ENCODE results near the gene COX15. TPM values are rescaled to one million over a fixed set of nuclear protein-coding genes. Genes with fewer than 3 reads are reported as not detected.

COX15 gene
- total RNA-seq = 10 to 100 TPM; 20.2 to 30.1 (median 25.6) TPM

DNA sequence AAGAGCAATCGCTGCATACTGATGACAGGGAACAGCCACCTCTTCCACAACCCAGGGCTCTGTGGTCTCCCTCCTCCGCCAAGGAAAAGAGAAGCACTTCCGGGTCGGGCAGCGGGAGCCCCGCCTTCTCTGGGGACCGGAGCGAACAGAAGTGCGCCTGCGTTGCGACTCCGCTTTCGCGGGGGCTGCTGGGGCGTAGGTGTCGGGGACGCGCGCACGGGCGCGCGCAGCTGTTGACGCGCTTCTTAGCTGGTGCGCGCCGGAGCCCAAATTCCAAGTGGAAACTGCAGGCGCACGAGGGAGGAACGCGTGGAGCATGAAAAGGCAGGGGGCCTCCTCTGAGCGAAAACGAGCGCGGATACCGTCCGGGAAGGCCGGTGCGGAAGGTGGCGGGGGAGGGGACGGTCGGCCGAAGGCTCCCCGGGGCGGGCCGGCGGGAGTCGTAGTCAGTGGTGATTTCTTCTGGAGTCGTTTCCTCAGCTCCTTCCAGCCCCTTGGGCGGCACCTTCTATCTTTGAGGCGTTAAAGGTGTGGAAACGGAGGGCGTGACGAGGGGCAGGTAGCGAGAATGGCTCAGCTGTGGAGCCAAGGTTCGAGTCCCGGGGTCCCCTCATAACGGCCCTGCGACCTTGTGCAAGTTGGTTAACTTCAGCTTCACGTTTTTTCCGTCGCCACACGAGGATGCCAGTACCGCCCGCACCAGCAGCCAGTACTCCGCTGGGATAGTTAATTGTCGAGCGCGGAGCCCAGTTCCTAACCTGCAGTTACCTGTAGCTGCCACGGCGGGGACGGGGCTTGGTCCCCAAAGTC, at the start of gene COX15, which contains the start of gene CUTC:
TSS of gene COX15 (minus strand) at position 95 of the 810 bp plus-strand sequence. CDS start at position 17, 78 bp downstream.
TSS of gene CUTC (plus strand) at position 202 of the 810 bp plus-strand sequence. CDS start at position 317, 115 bp downstream.
- Histone ChIP-seq H3K4me3 (peak within 1 kb of the TSS; percentile 73), H3K36me3 (peaks cover 22% of the 10 kb centered on the region), H3K27ac (peak within 1 kb of the TSS; percentile 94), H3K27me3 (no peaks in the 10 kb centered on the region), H3K4me1 (peaks cover 26% of the 10 kb centered on the region), H3K9me3 (no peaks in the 10 kb centered on the region)
- DNase-seq (ENCODE audit: low spot score in 2 of 2) = peak; percentile 97 to 99
- WGBS = 0% methylated on average over 28 of the region's 73 CpGs
- TF ChIP-seq, protein P1, sequence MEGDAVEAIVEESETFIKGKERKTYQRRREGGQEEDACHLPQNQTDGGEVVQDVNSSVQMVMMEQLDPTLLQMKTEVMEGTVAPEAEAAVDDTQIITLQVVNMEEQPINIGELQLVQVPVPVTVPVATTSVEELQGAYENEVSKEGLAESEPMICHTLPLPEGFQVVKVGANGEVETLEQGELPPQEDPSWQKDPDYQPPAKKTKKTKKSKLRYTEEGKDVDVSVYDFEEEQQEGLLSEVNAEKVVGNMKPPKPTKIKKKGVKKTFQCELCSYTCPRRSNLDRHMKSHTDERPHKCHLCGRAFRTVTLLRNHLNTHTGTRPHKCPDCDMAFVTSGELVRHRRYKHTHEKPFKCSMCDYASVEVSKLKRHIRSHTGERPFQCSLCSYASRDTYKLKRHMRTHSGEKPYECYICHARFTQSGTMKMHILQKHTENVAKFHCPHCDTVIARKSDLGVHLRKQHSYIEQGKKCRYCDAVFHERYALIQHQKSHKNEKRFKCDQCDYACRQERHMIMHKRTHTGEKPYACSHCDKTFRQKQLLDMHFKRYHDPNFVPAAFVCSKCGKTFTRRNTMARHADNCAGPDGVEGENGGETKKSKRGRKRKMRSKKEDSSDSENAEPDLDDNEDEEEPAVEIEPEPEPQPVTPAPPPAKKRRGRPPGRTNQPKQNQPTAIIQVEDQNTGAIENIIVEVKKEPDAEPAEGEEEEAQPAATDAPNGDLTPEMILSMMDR (IDR thresholded peaks at IDR 0.05) = peak in 1 of 2 donors; percentile 37
- peak in 1 of 2 donors; percentile 56 for TF ChIP-seq POLR2A (IDR thresholded peaks at IDR 0.05)
- peak in 2 of 3 donors; percentile 49 to 52 for TF ChIP-seq POLR2AphosphoS5 (IDR thresholded peaks at IDR 0.05)
- no peak for TF ChIP-seq EP300 (IDR thresholded peaks at IDR 0.05)

DNA sequence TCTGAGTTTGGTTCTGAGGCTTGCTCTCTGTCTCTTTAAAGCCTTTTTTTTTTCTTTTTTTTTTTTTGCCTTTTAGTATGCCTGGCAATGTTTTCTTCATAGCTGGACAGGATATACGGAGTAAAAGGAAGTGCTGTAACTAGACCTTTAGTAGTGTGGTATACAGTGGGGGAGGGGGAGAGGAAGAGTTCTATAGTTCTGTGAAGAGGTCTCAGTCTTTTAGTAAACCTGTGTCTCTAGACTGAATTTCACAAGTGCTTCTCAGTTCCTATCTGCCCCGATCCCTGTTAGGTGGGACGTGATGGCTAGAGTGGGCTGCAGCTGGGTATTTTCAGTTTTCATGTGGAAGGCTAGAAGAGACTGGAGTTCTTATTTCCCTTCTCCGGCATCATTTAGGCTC, 47.4 kb upstream of the COX15 start:
- Histone ChIP-seq H3K27ac (peak overlapping the region; percentile 84), H3K9me3 (no peaks in the 10 kb centered on the region), H3K36me3 (no peaks in the 10 kb centered on the region), H3K4me3 (peak overlapping the region; percentile 18), H3K4me1 (peaks cover 38% of the 10 kb centered on the region), H3K27me3 (no peaks in the 10 kb centered on the region)
- no peak for DNase-seq (ENCODE audit: low spot score in 2 of 2)
- TF ChIP-seq EP300 (IDR thresholded peaks at IDR 0.05) = no peak
- no peak for TF ChIP-seq POLR2A (IDR thresholded peaks at IDR 0.05)
- TF ChIP-seq, protein P1 (IDR thresholded peaks at IDR 0.05) = no peak
- TF ChIP-seq POLR2AphosphoS5 (IDR thresholded peaks at IDR 0.05) = no peak
- WGBS = 12% methylated on average over 4 of the region's 4 CpGs

DNA sequence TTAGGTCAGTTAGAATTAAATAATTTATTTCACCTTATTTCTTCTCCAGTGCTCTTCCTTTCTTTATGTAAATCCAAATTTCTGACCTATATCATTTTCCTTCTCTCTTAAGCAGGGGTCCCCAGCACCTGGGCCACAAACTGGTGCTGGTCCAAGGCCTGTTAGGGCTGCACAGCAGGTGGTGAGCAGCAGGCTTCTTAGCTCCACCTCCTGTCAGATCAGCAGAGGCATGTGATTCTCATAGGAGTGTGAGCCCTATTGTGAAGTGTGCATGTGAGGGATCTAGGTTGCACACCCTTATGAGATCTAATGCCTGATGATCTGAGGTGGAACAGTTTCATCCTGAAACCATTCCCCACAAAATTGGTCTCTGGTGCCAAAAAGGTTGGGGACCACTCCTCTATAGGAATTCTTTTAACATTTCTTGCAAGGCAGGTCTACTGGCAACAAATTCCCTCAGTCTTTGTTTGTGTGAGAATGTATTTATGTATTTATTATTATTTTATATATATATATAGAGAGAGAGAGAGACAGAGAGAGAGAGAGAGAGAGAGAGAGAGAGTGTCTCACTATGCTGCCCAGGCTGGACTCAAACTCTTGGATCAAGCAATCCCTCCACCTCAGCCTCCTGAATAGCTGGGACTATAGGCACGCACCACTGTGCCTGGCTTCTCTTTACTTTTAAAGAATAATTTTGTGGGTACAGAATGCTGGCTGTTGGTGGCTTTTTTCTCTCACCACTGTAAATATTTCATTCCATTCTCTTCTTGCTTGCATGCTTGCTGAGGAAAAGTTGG, 46.2 kb upstream of the COX15 start:
- DNase-seq (ENCODE audit: low spot score in 2 of 2) = no peak
- no peaks in the 10 kb centered on the region for H3K36me3 ChIP-seq
- H3K4me1 ChIP-seq = peaks cover 33% of the 10 kb centered on the region
- no peak overlapping the region for H3K27ac ChIP-seq
- TF ChIP-seq, protein P1 (IDR thresholded peaks at IDR 0.05) = no peak
- no peaks in the 10 kb centered on the region for H3K9me3 ChIP-seq
- no peak overlapping the region for H3K4me3 ChIP-seq
- WGBS = 94% methylated on average over 1 of the region's 1 CpG
- H3K27me3 ChIP-seq = no peaks in the 10 kb centered on the region

DNA sequence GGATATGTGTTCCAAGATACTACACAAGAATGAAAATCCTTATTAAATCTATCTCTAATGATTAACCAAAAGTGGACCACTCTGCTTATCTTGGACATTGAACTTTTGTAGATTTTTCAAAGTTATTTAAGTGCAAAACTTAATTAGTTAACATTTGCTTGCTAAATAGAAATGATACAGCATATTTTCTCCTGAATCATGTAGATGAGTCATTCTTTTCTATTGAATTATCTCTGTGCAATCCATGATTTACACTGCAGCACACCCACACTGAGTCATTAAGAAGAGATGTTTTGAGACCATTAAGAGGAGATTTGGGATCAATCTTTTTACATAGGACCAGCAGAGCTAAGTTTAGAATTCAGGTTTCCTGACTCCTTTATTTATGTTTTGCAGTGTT, 43.9 kb upstream of the COX15 start:
- Histone ChIP-seq H3K4me3 (no peak overlapping the region), H3K4me1 (peaks cover 23% of the 10 kb centered on the region), H3K27ac (peak overlapping the region; percentile 25), H3K27me3 (no peaks in the 10 kb centered on the region), H3K9me3 (no peaks in the 10 kb centered on the region), H3K36me3 (no peaks in the 10 kb centered on the region)
- DNase-seq (ENCODE audit: low spot score in 2 of 2) = no peak
- TF ChIP-seq POLR2AphosphoS5 (IDR thresholded peaks at IDR 0.05) = no peak
- TF ChIP-seq POLR2A (IDR thresholded peaks at IDR 0.05) = no peak
- TF ChIP-seq, protein P1 (IDR thresholded peaks at IDR 0.05) = no peak

Measured in suprapubic skin (tissue), 4 donors.